Activated CD4-positive, CD25-positive, alpha-beta regulatory T cell (primary cell): Measurements from ENCODE around the gene CXXC5.

Experiments used
- DNase-seq, 4 experiments: peaks; one replicate each; lab custom pipeline; 2025; lab: John Stamatoyannopoulos, UW

The CXXC5 gene

GRCh38 chr5:139695178-139695573, 47.0 kb downstream of the CXXC5 start:
- DNase-seq: no peak

DNA sequence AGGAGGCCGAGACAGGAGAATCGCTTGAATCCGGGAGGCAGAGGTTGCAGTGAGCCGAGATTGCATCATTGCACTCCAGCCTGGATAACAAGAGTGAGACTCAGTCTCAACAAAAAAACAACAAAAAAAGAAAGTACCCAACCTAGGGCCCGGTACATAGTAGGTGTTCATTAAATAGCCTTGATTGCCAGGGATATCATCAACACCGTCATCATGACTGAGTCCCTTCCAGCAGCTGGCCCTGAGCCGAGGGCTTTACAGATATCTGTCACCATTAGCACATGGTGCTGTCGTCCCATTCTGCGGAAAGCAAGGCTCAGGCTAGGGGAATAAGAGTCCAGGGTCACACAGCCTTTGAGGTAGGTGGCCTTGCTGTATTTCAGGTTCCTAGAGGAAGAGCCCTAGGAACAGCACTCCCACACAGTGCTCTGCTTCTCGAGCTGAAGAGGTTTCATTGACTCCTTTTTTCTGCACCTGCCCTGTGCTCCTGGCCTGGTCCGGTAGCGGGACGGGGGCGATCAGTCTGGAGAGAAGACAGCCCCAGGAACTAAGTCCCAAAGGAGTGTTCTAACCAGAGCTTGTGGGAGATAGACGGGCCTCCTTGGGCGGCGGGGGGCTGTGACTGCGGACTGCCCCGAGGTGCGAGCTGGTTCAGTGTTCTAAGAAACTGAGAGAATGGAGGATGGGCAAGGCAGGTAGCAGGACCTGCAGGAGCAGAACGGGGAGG, 48.2 kb downstream of the CXXC5 start:
- DNase-seq: no peak

DNA sequence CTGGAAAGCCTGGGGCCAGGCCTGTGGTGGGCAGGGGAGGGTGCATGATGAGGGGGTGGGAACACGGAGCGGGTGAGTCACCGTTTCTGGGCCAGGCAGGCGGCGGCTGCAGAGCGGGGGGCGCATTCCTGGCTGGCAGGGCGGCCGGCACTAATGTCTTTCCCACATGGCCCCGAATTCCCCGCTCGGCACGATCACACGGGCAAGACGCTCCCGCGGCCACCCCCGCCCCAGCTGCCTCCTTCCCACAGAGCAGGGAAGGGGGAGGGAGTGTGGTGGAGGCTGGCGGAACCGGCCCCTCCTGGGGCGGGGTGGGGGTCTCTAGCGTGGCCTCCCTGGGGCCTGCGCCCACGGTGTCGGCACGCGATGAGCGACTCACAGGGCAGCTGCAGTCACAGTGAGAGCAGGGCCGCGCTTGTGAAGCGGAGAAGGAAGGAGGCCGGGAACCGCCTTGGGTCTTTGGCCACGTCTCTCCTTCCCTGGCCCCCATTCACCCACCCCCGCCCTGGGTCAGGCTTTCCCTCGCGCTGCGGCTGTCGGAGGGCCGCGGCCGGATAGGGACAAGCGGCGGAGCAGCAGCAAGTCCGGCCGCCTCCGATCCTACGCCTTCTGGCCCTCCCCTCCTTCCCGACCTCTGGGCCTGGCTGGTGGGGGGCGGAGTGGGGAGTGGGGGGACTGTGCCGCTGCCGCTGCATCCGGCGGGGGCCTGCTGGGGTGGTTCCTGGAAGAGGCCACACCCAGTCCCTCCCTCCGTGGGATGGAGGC, 48.9 kb downstream of the CXXC5 start:
- no peak for DNase-seq

DNA sequence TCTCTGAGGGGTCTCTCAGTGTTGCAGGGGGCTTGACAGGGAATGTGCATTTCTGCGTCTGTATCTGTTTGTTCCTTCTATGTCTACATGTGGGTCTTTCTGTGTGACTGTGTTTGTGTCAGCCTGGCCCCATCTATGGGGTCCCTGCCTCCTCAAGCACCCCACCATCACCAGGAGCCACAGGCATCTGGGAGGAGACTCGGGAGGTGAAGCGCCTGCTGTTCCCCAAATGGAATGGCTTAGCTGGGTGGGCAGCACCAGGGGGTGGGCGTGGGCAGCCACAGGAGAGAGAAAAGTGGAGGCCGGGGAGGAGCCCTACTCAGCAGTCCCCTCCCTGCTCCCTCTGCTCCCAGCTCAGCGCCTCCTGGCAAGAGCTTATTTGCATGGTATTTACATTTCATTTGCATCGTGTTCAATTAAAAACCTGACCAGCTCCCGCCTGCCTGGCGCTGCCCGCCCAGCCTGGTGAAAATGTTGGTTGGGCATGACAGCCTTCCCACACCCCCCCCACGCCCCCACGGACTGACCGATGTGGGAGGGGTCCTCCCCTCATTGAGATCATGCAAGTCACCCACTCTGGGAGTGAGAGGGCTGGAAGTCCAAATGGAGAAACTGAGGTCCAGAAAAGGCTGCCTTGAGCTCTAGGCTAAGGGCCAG, 50.5 kb downstream of the CXXC5 start:
- DNase-seq: no peak

DNA sequence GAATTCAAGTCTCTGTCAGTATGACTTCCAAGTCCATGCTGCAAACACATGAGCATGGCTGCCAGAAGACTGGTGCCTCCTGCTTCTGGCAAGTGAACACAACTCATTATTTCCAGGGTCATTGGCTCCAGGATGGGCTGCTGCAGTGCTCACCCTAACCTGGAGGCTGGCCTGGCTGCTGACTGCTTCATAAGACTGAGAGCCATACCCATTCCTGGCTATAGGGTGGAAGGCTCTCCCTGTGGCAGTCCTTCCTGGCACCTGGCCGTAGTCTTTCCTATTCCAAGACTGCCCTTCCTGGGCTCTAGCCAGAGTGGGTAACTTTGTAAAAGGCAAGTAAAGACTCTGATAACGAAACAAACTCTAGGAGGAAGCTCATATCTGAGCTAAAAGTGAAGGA, 51.2 kb downstream of the CXXC5 start:
- no peak for DNase-seq

GRCh38 chr5:139700711-139701055, 52.5 kb downstream of the CXXC5 start:
- DNase-seq: no peak

DNA sequence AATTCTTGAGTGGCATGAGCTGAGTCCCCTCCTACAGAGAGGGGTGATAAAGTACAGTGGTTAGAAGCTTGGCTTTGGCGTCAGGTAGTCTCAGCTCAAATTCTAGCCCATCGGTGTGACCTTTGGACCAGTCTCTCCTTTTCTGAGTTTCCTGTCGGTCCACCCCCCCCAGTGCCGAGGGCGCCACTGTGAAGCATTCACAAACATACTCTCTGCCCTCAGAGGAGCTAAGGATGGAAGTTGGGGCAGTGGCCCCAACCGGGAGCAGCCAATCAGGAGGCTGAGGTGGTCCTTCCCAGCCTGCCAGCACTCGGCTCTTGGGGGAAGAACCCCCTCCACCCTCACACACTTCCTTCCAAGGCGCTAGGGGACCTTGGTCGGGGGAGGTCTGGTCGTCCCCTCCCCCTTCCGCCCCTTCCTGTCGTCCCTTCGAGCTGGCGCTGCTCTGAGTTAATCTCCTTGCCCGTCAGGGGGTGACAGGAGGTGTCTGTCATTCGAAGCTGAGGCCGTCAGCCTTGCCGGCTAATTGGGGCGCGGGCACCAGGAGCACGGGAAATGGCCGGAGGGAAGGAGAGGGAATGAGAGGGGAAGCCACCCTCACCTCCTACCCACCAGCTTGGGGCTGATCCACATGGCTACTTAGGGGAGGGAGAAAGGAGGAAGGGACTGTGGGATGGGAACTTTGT, 53.0 kb downstream of the CXXC5 start:
- no peak for DNase-seq

- DNase-seq: no peak
Measured at GRCh38 chr5:139702548-139702947, 54.4 kb downstream of the CXXC5 start.

- DNase-seq: no peak
Measured at GRCh38 chr5:139704748-139705147, 56.6 kb downstream of the CXXC5 start.

DNA sequence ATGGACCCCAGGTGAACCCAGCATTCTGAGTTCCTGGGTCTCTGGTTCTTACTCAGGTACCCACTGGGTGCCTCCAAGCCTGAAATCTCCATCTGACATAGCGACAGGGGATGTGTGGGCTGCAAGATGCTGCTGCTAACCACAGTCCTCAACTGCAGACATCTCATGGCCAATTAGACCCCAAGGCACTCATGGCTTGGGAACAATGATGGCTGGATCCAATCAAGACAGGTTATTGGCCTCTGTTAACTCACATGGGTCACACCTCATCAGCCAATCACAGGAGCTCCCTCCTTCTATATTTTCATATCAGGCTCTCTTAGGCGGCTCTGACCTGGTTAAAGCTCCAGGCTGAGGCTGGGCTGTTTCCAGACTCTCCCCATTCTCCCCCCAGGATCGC, 57.0 kb downstream of the CXXC5 start:
- DNase-seq: no peak

GRCh38 chr5:139705655-139706587, 57.8 kb downstream of the CXXC5 start:
- DNase-seq: no peak

- DNase-seq: no peak
Measured at GRCh38 chr5:139707445-139708003, 59.4 kb downstream of the CXXC5 start.

DNA sequence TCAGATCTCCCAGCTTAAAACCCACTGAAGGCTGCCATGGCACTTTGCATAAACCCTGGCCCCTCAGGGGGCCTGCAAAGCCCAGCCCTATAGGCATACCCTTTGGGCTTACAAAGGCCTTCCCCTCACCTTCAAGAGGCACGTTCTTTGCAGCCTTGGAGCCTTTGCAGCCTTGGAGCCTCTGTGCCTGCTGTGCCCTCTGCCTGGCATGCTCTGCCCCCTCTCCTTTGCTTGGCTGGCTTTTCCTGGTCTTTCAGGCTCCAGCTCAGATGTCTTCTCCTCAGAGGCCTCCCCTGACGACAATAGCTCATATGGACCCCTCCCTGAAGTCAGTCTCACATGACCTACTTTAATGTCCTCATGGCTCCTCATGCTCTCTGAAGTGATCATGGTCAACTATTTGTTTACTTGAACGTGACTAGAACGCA, 60.3 kb downstream of the CXXC5 start:
- DNase-seq: no peak

DNA sequence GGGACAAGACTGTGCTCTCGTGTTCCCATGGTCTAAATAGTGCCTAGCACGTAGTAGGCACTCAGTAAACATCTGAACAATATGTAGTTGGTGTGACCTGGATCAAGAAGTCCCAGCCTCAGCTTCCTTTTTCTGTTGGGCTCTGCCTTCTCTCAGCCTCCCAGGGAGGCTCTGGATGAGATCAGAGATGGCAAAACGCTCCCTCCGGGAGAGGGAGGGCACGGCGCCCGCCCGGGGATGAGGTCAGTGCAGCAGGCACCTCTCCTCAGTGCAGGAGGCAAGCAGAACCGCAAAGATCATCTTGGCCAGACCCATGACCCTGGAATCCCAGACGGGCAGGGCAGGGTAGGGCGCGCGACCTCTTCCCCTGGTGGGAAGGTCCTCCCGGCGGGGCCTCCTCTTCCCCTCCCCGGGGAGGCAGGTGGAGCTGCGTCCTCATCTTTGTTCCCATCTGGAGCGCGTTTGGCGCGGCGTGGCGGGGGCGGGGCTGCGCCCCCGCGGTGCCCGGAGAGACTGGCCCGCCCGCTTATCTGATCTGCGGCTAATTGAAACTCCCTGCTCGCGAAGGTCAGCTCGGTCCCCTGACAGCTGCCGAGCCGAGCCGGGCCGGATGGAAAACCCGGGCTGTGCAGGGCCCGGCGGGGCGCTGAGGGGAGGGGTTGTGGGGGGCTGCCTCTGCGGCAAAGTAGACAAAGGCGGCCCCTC, 60.9 kb downstream of the CXXC5 start:
- no peak for DNase-seq

DNA sequence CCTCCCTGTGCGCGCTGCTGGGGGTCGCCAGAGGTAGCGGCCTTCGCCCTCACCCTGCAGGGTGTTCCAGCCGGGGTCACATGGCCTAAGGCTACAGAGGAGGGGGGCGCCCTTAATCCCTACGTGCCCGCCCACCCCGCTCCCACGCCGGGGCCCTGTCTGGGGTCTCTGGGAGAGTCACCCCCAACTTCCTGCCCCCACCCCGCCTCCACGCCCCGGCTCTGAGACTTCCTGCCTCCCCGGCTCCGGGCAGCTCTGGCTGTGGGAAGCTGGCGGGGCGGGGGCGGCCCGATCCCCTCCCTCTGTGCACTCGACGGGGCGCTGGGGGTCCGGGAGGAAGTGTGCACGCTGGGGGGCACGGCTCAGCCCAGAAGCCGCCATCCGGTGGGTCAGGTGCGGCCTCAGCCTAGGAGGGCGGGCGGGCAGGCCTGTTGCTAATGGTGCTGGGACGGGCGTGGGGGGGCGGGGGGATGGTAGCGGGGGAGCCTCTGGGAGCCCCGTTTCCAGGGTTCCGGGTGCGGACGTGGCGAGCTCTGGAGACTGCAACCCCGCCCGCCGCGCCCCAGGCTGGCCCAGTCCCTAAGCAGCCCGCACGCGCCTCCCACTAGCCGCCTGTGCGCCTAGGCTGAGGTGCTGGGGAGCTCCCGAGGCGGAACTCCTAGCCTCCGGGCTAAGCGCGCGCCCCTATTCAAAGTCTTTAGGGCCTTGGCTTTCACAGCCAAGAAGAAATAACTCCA, 61.6 kb downstream of the CXXC5 start:
- no peak for DNase-seq

GRCh38 chr5:139710319-139711066, 62.3 kb downstream of the CXXC5 start:
- DNase-seq: no peak

- peak in 2 of 4 experiments; percentile 19 to 25 for DNase-seq
Measured at GRCh38 chr5:139711067-139711905, 63.1 kb downstream of the CXXC5 start.

- no peak for DNase-seq
Measured at GRCh38 chr5:139711906-139712224, 63.7 kb downstream of the CXXC5 start.
